ENCODE results near the gene TXLNB.

TXLNB gene

GRCh38 chr6:139291813-139292619 lies at the start of gene TXLNB:
TSS of gene TXLNB (minus strand) at chr6:139291998. CDS start at chr6:139288899, 3,099 bp downstream.
- peak; percentile 52 for DNase-seq (ENCODE audit: low spot score)
- no peak for TF ChIP-seq CTCF (IDR thresholded peaks at IDR 0.05; ENCODE audit: extremely low read depth, insufficient read depth, missing control alignments)
- in situ Hi-C loops (cut with MboI; ENCODE audit: low pct_unique_long_range_greater_than_20kb, low sequenced_read_pairs, unreplicated experiment), result no loop called here

GRCh38 chr6:139341060-139341459 lies 49.3 kb upstream of the TXLNB start:
- no peak for DNase-seq (ENCODE audit: low spot score)
- TF ChIP-seq CTCF (IDR thresholded peaks at IDR 0.05; ENCODE audit: extremely low read depth, insufficient read depth, missing control alignments), result no peak
- in situ Hi-C loops (cut with MboI; ENCODE audit: low pct_unique_long_range_greater_than_20kb, low sequenced_read_pairs, unreplicated experiment), result no loop called here

- no peak for DNase-seq (ENCODE audit: low spot score)
- in situ Hi-C loops (cut with MboI; ENCODE audit: low pct_unique_long_range_greater_than_20kb, low sequenced_read_pairs, unreplicated experiment), result no loop called here
- TF ChIP-seq CTCF (IDR thresholded peaks at IDR 0.05; ENCODE audit: extremely low read depth, insufficient read depth, missing control alignments), result no peak
Observed at GRCh38 chr6:139338795-139339194, 47.0 kb upstream of the TXLNB start.

GRCh38 chr6:139337830-139338229 lies 46.0 kb upstream of the TXLNB start:
- in situ Hi-C loops (cut with MboI; ENCODE audit: low pct_unique_long_range_greater_than_20kb, low sequenced_read_pairs, unreplicated experiment), result no loop called here
- no peak for TF ChIP-seq CTCF (IDR thresholded peaks at IDR 0.05; ENCODE audit: extremely low read depth, insufficient read depth, missing control alignments)
- no peak for DNase-seq (ENCODE audit: low spot score)

- in situ Hi-C loops (cut with MboI; ENCODE audit: low pct_unique_long_range_greater_than_20kb, low sequenced_read_pairs, unreplicated experiment), result no loop called here
- DNase-seq (ENCODE audit: low spot score), result no peak
- TF ChIP-seq CTCF (IDR thresholded peaks at IDR 0.05; ENCODE audit: extremely low read depth, insufficient read depth, missing control alignments), result no peak
Observed at GRCh38 chr6:139337001-139337400, 45.2 kb upstream of the TXLNB start.

GRCh38 chr6:139336488-139336887 lies 44.7 kb upstream of the TXLNB start:
- DNase-seq (ENCODE audit: low spot score), result no peak
- in situ Hi-C loops (cut with MboI; ENCODE audit: low pct_unique_long_range_greater_than_20kb, low sequenced_read_pairs, unreplicated experiment), result no loop called here
- no peak for TF ChIP-seq CTCF (IDR thresholded peaks at IDR 0.05; ENCODE audit: extremely low read depth, insufficient read depth, missing control alignments)
